SK-N-SH (cell line): ENCODE data around the gene GGCX.

Experiments
- EP300 ChIP-seq, 2 experiments: IDR thresholded peaks; 2 replicates each; pipeline versions ENCODE4 v1.4.0 to v1.6.1; 2012; ENCODE audit warnings: borderline replicate concordance in 1 of 2, low read depth in 1 of 2, low read length in 1 of 2
- RAD21 ChIP-seq: IDR thresholded peaks from 2 replicates; pipeline ENCODE4 v1.6.1; 2012; ENCODE audit warnings: mild to moderate bottlenecking, low read length
- SMC3 ChIP-seq: IDR thresholded peaks from 2 replicates; pipeline ENCODE4 v1.6.1; 2012; ENCODE audit warnings: low read depth, low read length, improper control_type of control experiment
- TAF1 ChIP-seq: IDR thresholded peaks from 2 replicates; pipeline ENCODE4 v1.6.1; 2012; ENCODE audit warnings: low read depth, mild to moderate bottlenecking, low read length, moderate library complexity, borderline replicate concordance
- TF ChIP-seq, protein P1 (sequence below): fragments of 150-350 bp; IDR thresholded peaks from 2 replicates; pipeline ENCODE4 v1.6.1; 2017; ENCODE audit warnings: antibody characterized with exemption, low read length, low read depth, borderline replicate concordance
- TF ChIP-seq, protein P2 (sequence below): fragments of 200-600 bp; sonication (generic); IDR thresholded peaks from 2 replicates; pipeline ENCODE4 v1.6.1; 2017; ENCODE audit warnings: antibody characterized with exemption, mild to moderate bottlenecking, moderate library complexity

DNA sequence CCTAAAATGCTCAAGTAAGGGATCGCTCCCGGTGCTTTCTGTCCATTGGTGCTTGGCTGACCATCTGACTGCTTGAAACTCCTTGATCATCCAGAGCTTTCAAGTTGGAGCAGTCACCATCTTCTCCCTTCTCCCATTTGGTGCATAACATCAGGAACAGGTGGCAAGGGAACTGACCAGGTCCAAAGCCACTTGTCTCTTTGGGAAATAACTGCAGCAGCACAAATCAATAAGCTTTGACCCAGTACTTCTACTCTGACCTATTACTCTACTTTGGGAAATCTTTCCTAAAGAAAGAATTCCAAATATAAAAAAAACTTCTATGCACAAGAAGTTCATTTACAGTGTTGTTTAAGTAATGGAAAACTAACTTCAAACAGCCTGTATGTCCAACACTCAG is 32.9 kb downstream of the GGCX start:
- TF ChIP-seq RAD21, result no peak
- TF ChIP-seq, protein P1, sequence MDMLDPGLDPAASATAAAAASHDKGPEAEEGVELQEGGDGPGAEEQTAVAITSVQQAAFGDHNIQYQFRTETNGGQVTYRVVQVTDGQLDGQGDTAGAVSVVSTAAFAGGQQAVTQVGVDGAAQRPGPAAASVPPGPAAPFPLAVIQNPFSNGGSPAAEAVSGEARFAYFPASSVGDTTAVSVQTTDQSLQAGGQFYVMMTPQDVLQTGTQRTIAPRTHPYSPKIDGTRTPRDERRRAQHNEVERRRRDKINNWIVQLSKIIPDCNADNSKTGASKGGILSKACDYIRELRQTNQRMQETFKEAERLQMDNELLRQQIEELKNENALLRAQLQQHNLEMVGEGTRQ, result no peak
- no peak for TF ChIP-seq TAF1
- no peak for TF ChIP-seq SMC3
- no peak for TF ChIP-seq EP300 (IDR thresholded peaks at IDR 0.05; ENCODE audit: borderline replicate concordance in 1 of 2, low read depth in 1 of 2, low read length in 1 of 2)
- TF ChIP-seq, protein P2, sequence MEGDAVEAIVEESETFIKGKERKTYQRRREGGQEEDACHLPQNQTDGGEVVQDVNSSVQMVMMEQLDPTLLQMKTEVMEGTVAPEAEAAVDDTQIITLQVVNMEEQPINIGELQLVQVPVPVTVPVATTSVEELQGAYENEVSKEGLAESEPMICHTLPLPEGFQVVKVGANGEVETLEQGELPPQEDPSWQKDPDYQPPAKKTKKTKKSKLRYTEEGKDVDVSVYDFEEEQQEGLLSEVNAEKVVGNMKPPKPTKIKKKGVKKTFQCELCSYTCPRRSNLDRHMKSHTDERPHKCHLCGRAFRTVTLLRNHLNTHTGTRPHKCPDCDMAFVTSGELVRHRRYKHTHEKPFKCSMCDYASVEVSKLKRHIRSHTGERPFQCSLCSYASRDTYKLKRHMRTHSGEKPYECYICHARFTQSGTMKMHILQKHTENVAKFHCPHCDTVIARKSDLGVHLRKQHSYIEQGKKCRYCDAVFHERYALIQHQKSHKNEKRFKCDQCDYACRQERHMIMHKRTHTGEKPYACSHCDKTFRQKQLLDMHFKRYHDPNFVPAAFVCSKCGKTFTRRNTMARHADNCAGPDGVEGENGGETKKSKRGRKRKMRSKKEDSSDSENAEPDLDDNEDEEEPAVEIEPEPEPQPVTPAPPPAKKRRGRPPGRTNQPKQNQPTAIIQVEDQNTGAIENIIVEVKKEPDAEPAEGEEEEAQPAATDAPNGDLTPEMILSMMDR, result no peak
